Activated B cell treated with CpG ODN at 0.5 μM for 24 hours (primary cell): ENCODE results near the gene METTL21C. TPM values are rescaled to one million over a fixed set of nuclear protein-coding genes. Genes with fewer than 3 reads are reported as not detected.

ENCODE experiments used
- ATAC-seq: fragments of 200-7000 bp; cut with Tn5 transposase; one replicate; pipeline ENCODE4 v1.10.0; 2021; ENCODE audit warnings: low read depth, mild to moderate bottlenecking, moderate library complexity
- CTCF ChIA-PET: fragments of 350-600 bp; sonication (Branson Sonifier 250); formaldehyde crosslinking; loops from one replicate; lab custom pipeline; 2021; ENCODE audit warnings: antibody characterized with exemption; lab: Charles Lee
- POLR2A ChIA-PET: fragments of 350-600 bp; sonication (Branson Sonifier 250); formaldehyde crosslinking; loops from one replicate; lab custom pipeline; 2021; ENCODE audit warnings: antibody characterized with exemption; lab: Charles Lee
- DNase-seq: peaks from one replicate; pipeline ENCODE4 v3.0.0; 2022
- H3K27ac Mint-ChIP-seq: one replicate; pipeline ENCODE4 v1.8.0; 2020; ENCODE audit warnings: mixed read lengths
- H3K27me3 Mint-ChIP-seq: one replicate; pipeline ENCODE4 v1.8.0; 2021; ENCODE audit warnings: mixed read lengths
- H3K36me3 Mint-ChIP-seq: one replicate; pipeline ENCODE4 v1.8.0; 2021; ENCODE audit warnings: low read depth, mixed read lengths
- H3K4me1 Mint-ChIP-seq: one replicate; pipeline ENCODE4 v1.8.0; 2021; ENCODE audit warnings: mixed read lengths
- H3K4me3 Mint-ChIP-seq: one replicate; pipeline ENCODE4 v1.8.0; 2020; ENCODE audit warnings: mild to moderate bottlenecking, mixed read lengths
- H3K9me3 Mint-ChIP-seq: one replicate; pipeline ENCODE4 v1.8.0; 2020; ENCODE audit warnings: mixed read lengths
- CTCF ChIP-seq: fragments of 200-600 bp; IDR thresholded peaks from one replicate; pipeline ENCODE4 v1.8.0; 2022; ENCODE audit warnings: antibody characterized with exemption, mild to moderate bottlenecking
- intact Hi-C: fragments of 100-400 bp; cut with micrococcal nuclease; formaldehyde crosslinking; loops from one replicate; pipeline ENCODE4 v1.15.1; 2024
- total RNA-seq: library from RNA; stranded (reverse); gene quantifications from 2 replicates; pipeline ENCODE4 v1.2.3, GENCODE V29; 2022

The METTL21C gene
- total RNA-seq, 1 donor from 2014 or later = not detected

GRCh38 chr13:102724923-102725322 is 30.1 kb upstream of the METTL21C start:
- Mint-ChIP-seq H3K27ac (no peak overlapping the region), H3K4me3 (no peak overlapping the region), H3K9me3 (no peaks in the 10 kb centered on the region), H3K36me3 (no peaks in the 10 kb centered on the region), H3K4me1 (no peaks in the 10 kb centered on the region), H3K27me3 (peaks cover 7% of the 10 kb centered on the region)
- no peak for DNase-seq
- intact Hi-C loops = loop anchor here (1.0 kb wide), 1 partner anchor 145 kb away; no protein-coding TSS in a partner anchor
- no peak for ATAC-seq
- TF ChIP-seq CTCF = no peak
- ChIA-PET POLR2A (no interaction called here), CTCF (interaction anchor here (0.7 to 1.1 kb wide), 2 partner anchors 143 to 146 kb away, joined by 3 to 4 read pairs; no protein-coding TSS in a partner anchor)

DNA sequence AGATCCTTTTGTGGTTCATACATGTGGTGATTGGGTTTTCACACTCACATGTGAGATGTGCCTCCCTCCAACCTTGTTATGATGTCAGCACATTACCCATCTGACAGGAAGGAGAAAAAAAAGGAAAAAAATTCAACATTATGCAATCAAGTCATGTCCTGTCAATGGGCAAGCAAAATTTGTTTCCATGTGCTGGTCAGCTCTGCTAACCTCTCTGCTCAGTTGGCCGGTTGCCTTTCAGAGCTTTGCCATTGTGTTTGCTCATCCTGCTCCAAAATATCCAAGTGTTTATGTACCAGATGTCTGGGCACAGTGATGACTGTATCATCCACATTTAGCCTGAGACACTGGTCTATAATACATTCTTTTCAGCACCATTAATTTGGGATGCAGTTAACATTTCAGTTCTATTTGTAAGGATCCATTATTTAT is 27.0 kb upstream of the METTL21C start:
- Mint-ChIP-seq H3K9me3 (no peaks in the 10 kb centered on the region), H3K4me1 (no peaks in the 10 kb centered on the region), H3K27me3 (peaks cover 10% of the 10 kb centered on the region), H3K27ac (no peak overlapping the region), H3K4me3 (no peak overlapping the region), H3K36me3 (no peaks in the 10 kb centered on the region)
- ATAC-seq = no peak
- ChIA-PET POLR2A (no interaction called here), CTCF (no interaction called here)
- DNase-seq = no peak
- intact Hi-C loops = no loop called here
- TF ChIP-seq CTCF = no peak

GRCh38 chr13:102718746-102719145 is 23.9 kb upstream of the METTL21C start:
- POLR2A ChIA-PET = no interaction called here
- DNase-seq = no peak
- no peak for ATAC-seq
- Mint-ChIP-seq H3K4me1 (no peaks in the 10 kb centered on the region), H3K4me3 (no peak overlapping the region), H3K9me3 (no peaks in the 10 kb centered on the region), H3K27me3 (peaks cover 4% of the 10 kb centered on the region), H3K27ac (no peak overlapping the region), H3K36me3 (no peaks in the 10 kb centered on the region)
- CTCF ChIA-PET = no interaction called here
- no peak for TF ChIP-seq CTCF
- intact Hi-C loops = no loop called here

DNA sequence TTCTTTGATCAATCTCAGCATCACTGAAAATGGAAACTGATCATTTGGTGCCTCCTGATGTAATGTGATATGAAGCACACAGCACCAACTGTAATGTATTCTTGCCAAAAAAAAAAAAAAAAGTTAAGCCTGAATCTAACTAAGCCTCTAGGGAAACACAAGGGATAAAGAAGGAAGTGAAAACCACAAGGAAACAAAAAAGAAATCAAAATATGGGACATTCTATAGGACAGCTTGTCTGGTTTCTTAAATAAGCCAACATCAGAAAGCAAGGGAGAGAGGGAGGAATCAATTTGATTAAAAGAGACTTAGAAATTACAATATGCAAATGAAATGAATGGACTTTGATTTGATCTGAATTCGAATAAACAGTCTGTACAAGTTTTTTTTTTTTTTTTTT is 20.6 kb upstream of the METTL21C start:
- CTCF ChIA-PET = no interaction called here
- POLR2A ChIA-PET = no interaction called here
- no peak overlapping the region for H3K27ac Mint-ChIP-seq
- no peaks in the 10 kb centered on the region for H3K4me1 Mint-ChIP-seq
- peaks cover 6% of the 10 kb centered on the region for H3K27me3 Mint-ChIP-seq
- no peaks in the 10 kb centered on the region for H3K36me3 Mint-ChIP-seq
- no peak for ATAC-seq
- intact Hi-C loops = no loop called here
- TF ChIP-seq CTCF = no peak
- DNase-seq = no peak
- no peaks in the 10 kb centered on the region for H3K9me3 Mint-ChIP-seq
- H3K4me3 Mint-ChIP-seq = no peak overlapping the region

GRCh38 chr13:102710261-102710679 is 15.4 kb upstream of the METTL21C start:
- Mint-ChIP-seq H3K27me3 (peaks cover 7% of the 10 kb centered on the region), H3K36me3 (no peaks in the 10 kb centered on the region), H3K27ac (no peak overlapping the region), H3K9me3 (peaks cover 7% of the 10 kb centered on the region), H3K4me1 (no peaks in the 10 kb centered on the region), H3K4me3 (no peak overlapping the region)
- CTCF ChIA-PET = no interaction called here
- POLR2A ChIA-PET = no interaction called here
- DNase-seq (no peak), ATAC-seq (no peak)
- TF ChIP-seq CTCF = no peak
- intact Hi-C loops = no loop called here
